PC-3 (cell line): Measurements from ENCODE around the gene SLC35E3. TPM values are rescaled to one million over a fixed set of nuclear protein-coding genes. Genes with fewer than 3 reads are reported as not detected.

Source experiments
- ATAC-seq: fragments of 200-7000 bp; cut with Tn5 transposase; 2 replicates; pipeline ENCODE4 v1.9.1; 2020; ENCODE audit warnings: mild to moderate bottlenecking, moderate library complexity
- BruUV-seq: library from RNA; stranded (reverse); fragments of 400-500 nt; replicated peaks from 2 replicates; lab custom pipeline; 2021; lab: Mats Ljungman, UMichigan
- CTCF ChIA-PET: fragments of 300-600 bp; sonication (Branson Sonifier 250); formaldehyde crosslinking; loops from one replicate; lab custom pipeline; 2022; ENCODE audit warnings: antibody characterized with exemption; lab: Charles Lee
- POLR2A ChIA-PET: fragments of 300-600 bp; sonication (Branson Sonifier 250); formaldehyde crosslinking; loops from one replicate; lab custom pipeline; 2022; ENCODE audit warnings: antibody characterized with exemption; ENCODE audit not compliant: unreplicated experiment; lab: Charles Lee
- DNase-seq: peaks from one replicate; pipeline ENCODE4 v3.0.0-alpha.2; 2015
- H2AFZ ChIP-seq: fragments of 300-600 bp; sonication (generic); 2 replicates; pipeline ENCODE4 v1.6.0; 2016; ENCODE audit warnings: antibody characterized with exemption, low read length
- H3F3A ChIP-seq: fragments of 300-600 bp; sonication (generic); one replicate; pipeline ENCODE4 v1.6.0; 2017; ENCODE audit warnings: antibody characterized with exemption, low read length, control low read depth, mild to moderate bottlenecking; ENCODE audit not compliant: unreplicated experiment
- H3K27ac ChIP-seq: fragments of 300-600 bp; sonication (generic); 2 replicates; pipeline ENCODE4 v1.5.1; 2016; ENCODE audit warnings: mild to moderate bottlenecking, low read length
- H3K27me3 ChIP-seq: fragments of 300-600 bp; sonication (generic); 2 replicates; pipeline ENCODE4 v1.6.1; 2016; ENCODE audit warnings: low read length, mixed read lengths
- H3K36me3 ChIP-seq: fragments of 300-600 bp; sonication (generic); 2 replicates; pipeline ENCODE4 v1.6.1; 2016; ENCODE audit warnings: low read depth, mixed run types, low read length, mixed read lengths
- H3K4me1 ChIP-seq: fragments of 300-600 bp; sonication (generic); 2 replicates; pipeline ENCODE4 v1.5.1; 2016; ENCODE audit warnings: low read length; ENCODE audit not compliant: insufficient read depth
- H3K4me2 ChIP-seq: fragments of 300-600 bp; sonication (generic); 2 replicates; pipeline ENCODE4 v1.6.0; 2016; ENCODE audit warnings: low read length
- H3K4me3 ChIP-seq: fragments of 300-600 bp; sonication (generic); 2 replicates; pipeline ENCODE4 v1.5.1; 2016; ENCODE audit warnings: mild to moderate bottlenecking, low read length, mixed read lengths
- H3K79me2 ChIP-seq: fragments of 300-600 bp; sonication (generic); 2 replicates; pipeline ENCODE4 v1.6.1; 2017; ENCODE audit warnings: low read length, mixed read lengths
- H3K9ac ChIP-seq: fragments of 300-600 bp; sonication (generic); 2 replicates; pipeline ENCODE4 v1.6.0; 2016; ENCODE audit warnings: mild to moderate bottlenecking, low read length
- H3K9me2 ChIP-seq: fragments of 300-600 bp; sonication (generic); replicated peaks from 2 replicates; pipeline ENCODE4 v1.6.1; 2016; ENCODE audit warnings: mixed run types, low read length, mixed read lengths
- H3K9me3 ChIP-seq: fragments of 300-600 bp; sonication (generic); 2 replicates; pipeline ENCODE4 v1.6.1; 2016; ENCODE audit warnings: low read length, mixed read lengths
- H4K20me1 ChIP-seq: fragments of 300-600 bp; sonication (generic); 2 replicates; pipeline ENCODE4 v1.6.1; 2016; ENCODE audit warnings: low read length, mixed read lengths
- EZH2 ChIP-seq: fragments of 300-600 bp; sonication (generic); IDR thresholded peaks from one replicate; pipeline ENCODE4 v1.6.1; 2017; ENCODE audit warnings: antibody characterized with exemption, mild to moderate bottlenecking, low read length; ENCODE audit not compliant: unreplicated experiment
- EZH2phosphoT487 ChIP-seq: fragments of 300-600 bp; sonication (generic); IDR thresholded peaks from 2 replicates; pipeline ENCODE4 v1.6.1; 2018; ENCODE audit warnings: mild to moderate bottlenecking, antibody characterized with exemption, low read length, borderline replicate concordance
- intact Hi-C: fragments of 100-400 bp; cut with micrococcal nuclease; formaldehyde crosslinking; loops from 2 replicates; pipeline ENCODE4 v1.9.0; 2023
- total RNA-seq: library from RNA; depleted of rRNA; stranded (reverse); fragments of >200 nt; gene quantifications from 2 replicates; pipeline ENCODE4 v1.2.3, GENCODE V29; 2014
- TF ChIP-seq, protein P1 (sequence below): fragments of 300-600 bp; sonication (generic); conservative IDR thresholded peaks from 2 replicates; pipeline ENCODE4 v1.5.1; 2017; ENCODE audit warnings: antibody characterized with exemption, low read depth, mild to moderate bottlenecking, low read length

Gene SLC35E3
- total RNA-seq, 1 experiment from 2014 or later = 2.2 TPM

DNA sequence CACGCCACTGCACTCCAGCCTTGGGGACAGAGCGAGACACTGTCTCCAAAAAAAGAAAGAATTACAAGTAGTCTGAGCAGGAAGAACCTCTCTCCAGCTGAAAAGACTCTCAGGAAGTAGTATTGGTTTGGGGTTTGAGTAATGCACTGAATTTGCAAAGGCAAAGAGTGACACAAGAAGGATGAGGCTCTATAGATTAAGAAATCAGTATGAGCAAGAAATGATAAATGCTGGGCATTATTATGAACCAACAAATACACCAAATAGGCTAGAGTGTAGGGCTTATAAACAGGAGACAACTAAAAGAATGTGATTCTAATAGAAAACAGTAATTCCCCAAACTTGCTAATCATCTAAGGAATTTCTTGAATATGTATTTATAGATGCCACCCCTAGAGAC is 2.6 kb upstream of the SLC35E3 start:
- ChIA-PET POLR2A (no interaction called here), CTCF (no interaction called here)
- no peak overlapping the region for H3K4me2 ChIP-seq
- H3K79me2 ChIP-seq = peaks cover 16% of the 10 kb centered on the region
- peaks cover 24% of the 10 kb centered on the region; the same call in 1 of the 2 replicates for H3K36me3 ChIP-seq
- H3K9ac ChIP-seq = no peak overlapping the region
- no peaks in the 10 kb centered on the region for H3K9me2 ChIP-seq
- no peak overlapping the region for H2AFZ ChIP-seq
- H3K9me3 ChIP-seq = no peaks in the 10 kb centered on the region
- no peaks in the 10 kb centered on the region for H3K27me3 ChIP-seq
- no TSS peak for BruUV-seq
- H4K20me1 ChIP-seq = no peaks in the 10 kb centered on the region
- TF ChIP-seq EZH2 = no peak
- no peak for TF ChIP-seq EZH2phosphoT487
- TF ChIP-seq, protein P1, sequence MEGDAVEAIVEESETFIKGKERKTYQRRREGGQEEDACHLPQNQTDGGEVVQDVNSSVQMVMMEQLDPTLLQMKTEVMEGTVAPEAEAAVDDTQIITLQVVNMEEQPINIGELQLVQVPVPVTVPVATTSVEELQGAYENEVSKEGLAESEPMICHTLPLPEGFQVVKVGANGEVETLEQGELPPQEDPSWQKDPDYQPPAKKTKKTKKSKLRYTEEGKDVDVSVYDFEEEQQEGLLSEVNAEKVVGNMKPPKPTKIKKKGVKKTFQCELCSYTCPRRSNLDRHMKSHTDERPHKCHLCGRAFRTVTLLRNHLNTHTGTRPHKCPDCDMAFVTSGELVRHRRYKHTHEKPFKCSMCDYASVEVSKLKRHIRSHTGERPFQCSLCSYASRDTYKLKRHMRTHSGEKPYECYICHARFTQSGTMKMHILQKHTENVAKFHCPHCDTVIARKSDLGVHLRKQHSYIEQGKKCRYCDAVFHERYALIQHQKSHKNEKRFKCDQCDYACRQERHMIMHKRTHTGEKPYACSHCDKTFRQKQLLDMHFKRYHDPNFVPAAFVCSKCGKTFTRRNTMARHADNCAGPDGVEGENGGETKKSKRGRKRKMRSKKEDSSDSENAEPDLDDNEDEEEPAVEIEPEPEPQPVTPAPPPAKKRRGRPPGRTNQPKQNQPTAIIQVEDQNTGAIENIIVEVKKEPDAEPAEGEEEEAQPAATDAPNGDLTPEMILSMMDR = no peak
- H3K4me1 ChIP-seq = peaks cover 7% of the 10 kb centered on the region; the same call in 1 of the 2 replicates
- H3K27ac ChIP-seq = no peak overlapping the region
- ATAC-seq (no peak), DNase-seq (no peak)
- H3F3A ChIP-seq = no peaks in the 10 kb centered on the region
- intact Hi-C loops = no loop called here
- no peak overlapping the region for H3K4me3 ChIP-seq

DNA sequence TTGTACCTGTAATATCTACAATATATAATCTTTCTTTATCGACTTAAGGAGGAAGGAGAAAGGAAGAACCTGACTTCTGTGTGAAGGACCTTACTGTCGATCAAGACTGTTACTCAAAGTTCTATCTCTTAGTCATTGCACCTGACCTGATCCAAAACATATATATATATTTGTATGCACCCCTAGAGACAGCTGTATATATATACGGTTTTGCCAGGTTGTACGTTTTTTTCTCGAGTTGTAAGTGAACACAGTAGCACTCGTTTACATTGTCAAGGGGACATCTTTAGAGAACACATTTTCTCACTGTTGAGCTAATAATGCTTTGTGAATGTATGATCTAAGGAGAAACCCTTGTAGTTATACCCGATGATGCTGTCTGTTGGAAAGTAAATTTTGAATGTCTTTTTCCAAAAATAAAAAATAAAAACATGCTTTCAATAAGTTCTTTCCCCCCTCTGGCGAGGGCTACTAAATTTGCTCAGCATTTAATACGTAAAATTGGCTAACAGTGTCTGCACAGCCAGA is 536 bp upstream of the SLC35E3 start:
- ChIA-PET POLR2A (interaction anchor here (0.6 to 0.7 kb wide), 4 partner anchors 63 to 1086 kb away, joined by 3 to 5 read pairs (median 4); no protein-coding TSS in a partner anchor), CTCF (interaction anchor here (1.4 kb wide), 1 partner anchor 63 kb away, joined by 3 read pairs; the partner anchor contains the start of gene MDM2)
- TSS peak; percentile 92 for BruUV-seq
- peaks cover 7% of the 10 kb centered on the region; the same call in 1 of the 2 replicates for H3K4me1 ChIP-seq
- H3K9ac ChIP-seq = peak overlapping the region; percentile 72
- DNase-seq (no peak), ATAC-seq (no peak)
- TF ChIP-seq, protein P1 = no peak
- TF ChIP-seq EZH2 (no peak), EZH2phosphoT487 (no peak)
- no peaks in the 10 kb centered on the region for H4K20me1 ChIP-seq
- intact Hi-C loops = loop anchor here (5.0 kb wide), 1 partner anchor 77 kb away; no protein-coding TSS in a partner anchor
- H3K27me3 ChIP-seq = no peaks in the 10 kb centered on the region
- no peaks in the 10 kb centered on the region for H3F3A ChIP-seq
- peaks cover 16% of the 10 kb centered on the region for H3K79me2 ChIP-seq
- peak overlapping the region; percentile 94 for H3K4me2 ChIP-seq
- no peak overlapping the region for H3K27ac ChIP-seq
- H3K36me3 ChIP-seq = peaks cover 14% of the 10 kb centered on the region; the same call in 1 of the 2 replicates
- peak overlapping the region; percentile 85 for H2AFZ ChIP-seq
- H3K9me3 ChIP-seq = no peaks in the 10 kb centered on the region
- H3K9me2 ChIP-seq = no peaks in the 10 kb centered on the region
- peak overlapping the region; percentile 74 for H3K4me3 ChIP-seq
